WTC11 (cell line): ENCODE results near the gene RAB26. TPM values are rescaled to one million over a fixed set of nuclear protein-coding genes. Genes with fewer than 3 reads are reported as not detected.

ENCODE experiments used
- ATAC-seq: fragments of 200-7000 bp; cut with Tn5 transposase; 2 replicates; pipeline ENCODE4 v1.10.0; 2021; ENCODE audit warnings: mild to moderate bottlenecking, moderate library complexity
- CTCF ChIA-PET: fragments of 300-600 bp; sonication (Branson Sonifier 250); formaldehyde crosslinking; loops from one replicate; lab custom pipeline; 2021; ENCODE audit warnings: antibody characterized with exemption; lab: Charles Lee
- POLR2A ChIA-PET: fragments of 350-600 bp; sonication (Branson Sonifier 250); formaldehyde crosslinking; loops from one replicate; lab custom pipeline; 2021; ENCODE audit warnings: antibody characterized with exemption; lab: Charles Lee
- DNase-seq: peaks from one replicate; pipeline ENCODE4 v3.0.0; 2021; ENCODE audit warnings: low spot score
- H3K27ac Mint-ChIP-seq: 2 replicates; pipeline ENCODE4 v1.8.0; 2021; ENCODE audit warnings: mixed read lengths
- H3K27me3 Mint-ChIP-seq: 2 replicates; pipeline ENCODE4 v1.8.0; 2021; ENCODE audit warnings: low read depth, mild to moderate bottlenecking, moderate library complexity, mixed read lengths
- H3K36me3 Mint-ChIP-seq: 2 replicates; pipeline ENCODE4 v1.8.0; 2021; ENCODE audit warnings: mixed read lengths
- H3K4me1 Mint-ChIP-seq: 2 replicates; pipeline ENCODE4 v1.8.0; 2022; ENCODE audit warnings: mixed read lengths
- H3K4me3 Mint-ChIP-seq: 2 replicates; pipeline ENCODE4 v1.8.0; 2021; ENCODE audit warnings: mild to moderate bottlenecking, moderate library complexity, mixed read lengths
- H3K9me3 Mint-ChIP-seq: 2 replicates; pipeline ENCODE4 v1.8.0; 2021; ENCODE audit warnings: mixed read lengths
- ESRRA ChIP-seq: sonication (generic); formaldehyde crosslinking; IDR thresholded peaks from 2 replicates; pipeline ENCODE4 v1.8.1; 2022; ENCODE audit warnings: mild to moderate bottlenecking, missing genetic modification reagents, borderline replicate concordance
- ETV6 ChIP-seq: sonication (generic); formaldehyde crosslinking; IDR thresholded peaks from 2 replicates; pipeline ENCODE4 v1.8.1; 2022; ENCODE audit warnings: mild to moderate bottlenecking, missing genetic modification reagents
- NFE2L1 ChIP-seq: sonication (generic); formaldehyde crosslinking; IDR thresholded peaks from 2 replicates; pipeline ENCODE4 v1.8.1; 2023; ENCODE audit warnings: missing genetic modification reagents
- NR1H2 ChIP-seq: sonication (generic); formaldehyde crosslinking; IDR thresholded peaks from 2 replicates; pipeline ENCODE4 v1.9.0; 2021; ENCODE audit warnings: mild to moderate bottlenecking, moderate library complexity, missing genetic modification reagents
- PRRX2 ChIP-seq: fragments of 250-450 bp; sonication (Bioruptor Pico); IDR thresholded peaks from 2 replicates; pipeline ENCODE4 v1.8.0; 2021; ENCODE audit warnings: mild to moderate bottlenecking
- RORB ChIP-seq: fragments of 250-450 bp; sonication (Bioruptor Pico); IDR thresholded peaks from 2 replicates; pipeline ENCODE4 v1.9.0; 2021; ENCODE audit warnings: mild to moderate bottlenecking
- SOX15 ChIP-seq: fragments of 250-450 bp; sonication (Bioruptor Pico); IDR thresholded peaks from 2 replicates; pipeline ENCODE4 v1.9.0; 2021; ENCODE audit warnings: mild to moderate bottlenecking
- TCF7 ChIP-seq: sonication (generic); formaldehyde crosslinking; IDR thresholded peaks from 2 replicates; pipeline ENCODE4 v1.8.0; 2022; ENCODE audit warnings: mild to moderate bottlenecking, low read depth, missing genetic modification reagents, moderate library complexity
- ZBTB21 ChIP-seq: sonication (generic); formaldehyde crosslinking; IDR thresholded peaks from 2 replicates; pipeline ENCODE4 v1.8.1; 2023; ENCODE audit warnings: mild to moderate bottlenecking, missing genetic modification reagents, borderline replicate concordance
- ZNF219 ChIP-seq: sonication (generic); formaldehyde crosslinking; IDR thresholded peaks from 2 replicates; pipeline ENCODE4 v1.8.0; 2023; ENCODE audit warnings: missing genetic modification reagents, mild to moderate bottlenecking, borderline replicate concordance
- ZNF396 ChIP-seq: fragments of 250-450 bp; sonication (Bioruptor Pico); IDR thresholded peaks from 2 replicates; pipeline ENCODE4 v1.8.0; 2021; ENCODE audit warnings: mild to moderate bottlenecking, moderate library complexity, borderline replicate concordance
- total RNA-seq: library from RNA; stranded (reverse); gene quantifications from 3 replicates; pipeline ENCODE4 v1.2.3, GENCODE V29; 2021
- TF ChIP-seq, protein P1 (sequence below): sonication (generic); formaldehyde crosslinking; IDR thresholded peaks from 2 replicates; pipeline ENCODE4 v1.8.0; 2023; ENCODE audit warnings: missing genetic modification reagents, mild to moderate bottlenecking, borderline replicate concordance
- TF ChIP-seq, protein P2 (sequence below): sonication (generic); formaldehyde crosslinking; IDR thresholded peaks from 2 replicates; pipeline ENCODE4 v1.8.1; 2022; ENCODE audit warnings: mild to moderate bottlenecking, missing genetic modification reagents, moderate library complexity, borderline replicate concordance
- TF ChIP-seq, protein P3 (sequence below): sonication (generic); formaldehyde crosslinking; IDR thresholded peaks from 2 replicates; pipeline ENCODE4 v1.8.1; 2023; ENCODE audit warnings: mild to moderate bottlenecking, missing genetic modification reagents
- TF ChIP-seq, protein P4 (sequence below): sonication (generic); formaldehyde crosslinking; IDR thresholded peaks from 2 replicates; pipeline ENCODE4 v1.8.1; 2023; ENCODE audit warnings: mild to moderate bottlenecking, moderate library complexity, missing genetic modification reagents
- TF ChIP-seq, protein P5 (sequence below): fragments of 250-450 bp; sonication (Bioruptor Pico); IDR thresholded peaks from 2 replicates; pipeline ENCODE4 v1.9.0; 2021; ENCODE audit warnings: mild to moderate bottlenecking
- TF ChIP-seq, protein P6 (sequence below): sonication (generic); formaldehyde crosslinking; IDR thresholded peaks from 2 replicates; pipeline ENCODE4 v1.8.1; 2022; ENCODE audit warnings: low read depth, mild to moderate bottlenecking, moderate library complexity, missing genetic modification reagents, borderline replicate concordance
- TF ChIP-seq, protein P7 (sequence below): sonication (generic); formaldehyde crosslinking; IDR thresholded peaks from 2 replicates; pipeline ENCODE4 v1.8.1; 2023; ENCODE audit warnings: mild to moderate bottlenecking, missing genetic modification reagents, borderline replicate concordance
- TF ChIP-seq, protein P8 (sequence below): sonication (generic); formaldehyde crosslinking; conservative IDR thresholded peaks from 2 replicates; pipeline ENCODE4 v1.8.1; 2022; ENCODE audit warnings: mild to moderate bottlenecking, missing genetic modification reagents

The RAB26 gene
- total RNA-seq, 1 experiment from 2014 or later, result 7.3 TPM

DNA sequence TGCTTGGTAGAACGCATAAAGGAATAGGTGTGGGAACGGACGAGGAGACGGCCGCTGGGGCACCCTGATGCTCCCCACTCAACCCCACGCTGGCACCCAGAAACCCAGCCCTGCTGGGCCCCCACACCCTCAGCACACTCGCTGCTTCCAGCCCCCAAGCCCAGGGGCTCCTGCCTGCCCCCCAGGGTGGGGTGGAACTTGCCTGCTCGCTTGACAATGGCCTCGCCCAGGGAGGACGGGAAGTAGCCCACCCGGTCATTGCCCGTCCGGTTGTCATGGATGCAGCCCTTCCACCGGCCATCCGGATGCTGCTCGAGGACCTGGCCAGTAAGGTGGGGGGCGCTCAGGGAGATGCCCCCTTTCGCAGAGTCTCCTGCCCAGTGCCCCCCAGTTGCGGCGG, 38.1 kb downstream of the RAB26 start:
- ChIA-PET POLR2A (no interaction called here), CTCF (interaction anchor here (5.7 kb wide), 1 partner anchor 8 kb away, joined by 24 read pairs; no protein-coding TSS in a partner anchor)
- ATAC-seq (no peak), DNase-seq (no peak)
- H3K27me3 Mint-ChIP-seq, result no peaks in the 10 kb centered on the region
- H3K9me3 Mint-ChIP-seq, result no peaks in the 10 kb centered on the region
- no peak overlapping the region for H3K4me3 Mint-ChIP-seq
- H3K4me1 Mint-ChIP-seq, result 0 out of 2 replicates have a peak, but pooled peaks cover 3% of the 10 kb centered on the region
- TF ChIP-seq, protein P1, sequence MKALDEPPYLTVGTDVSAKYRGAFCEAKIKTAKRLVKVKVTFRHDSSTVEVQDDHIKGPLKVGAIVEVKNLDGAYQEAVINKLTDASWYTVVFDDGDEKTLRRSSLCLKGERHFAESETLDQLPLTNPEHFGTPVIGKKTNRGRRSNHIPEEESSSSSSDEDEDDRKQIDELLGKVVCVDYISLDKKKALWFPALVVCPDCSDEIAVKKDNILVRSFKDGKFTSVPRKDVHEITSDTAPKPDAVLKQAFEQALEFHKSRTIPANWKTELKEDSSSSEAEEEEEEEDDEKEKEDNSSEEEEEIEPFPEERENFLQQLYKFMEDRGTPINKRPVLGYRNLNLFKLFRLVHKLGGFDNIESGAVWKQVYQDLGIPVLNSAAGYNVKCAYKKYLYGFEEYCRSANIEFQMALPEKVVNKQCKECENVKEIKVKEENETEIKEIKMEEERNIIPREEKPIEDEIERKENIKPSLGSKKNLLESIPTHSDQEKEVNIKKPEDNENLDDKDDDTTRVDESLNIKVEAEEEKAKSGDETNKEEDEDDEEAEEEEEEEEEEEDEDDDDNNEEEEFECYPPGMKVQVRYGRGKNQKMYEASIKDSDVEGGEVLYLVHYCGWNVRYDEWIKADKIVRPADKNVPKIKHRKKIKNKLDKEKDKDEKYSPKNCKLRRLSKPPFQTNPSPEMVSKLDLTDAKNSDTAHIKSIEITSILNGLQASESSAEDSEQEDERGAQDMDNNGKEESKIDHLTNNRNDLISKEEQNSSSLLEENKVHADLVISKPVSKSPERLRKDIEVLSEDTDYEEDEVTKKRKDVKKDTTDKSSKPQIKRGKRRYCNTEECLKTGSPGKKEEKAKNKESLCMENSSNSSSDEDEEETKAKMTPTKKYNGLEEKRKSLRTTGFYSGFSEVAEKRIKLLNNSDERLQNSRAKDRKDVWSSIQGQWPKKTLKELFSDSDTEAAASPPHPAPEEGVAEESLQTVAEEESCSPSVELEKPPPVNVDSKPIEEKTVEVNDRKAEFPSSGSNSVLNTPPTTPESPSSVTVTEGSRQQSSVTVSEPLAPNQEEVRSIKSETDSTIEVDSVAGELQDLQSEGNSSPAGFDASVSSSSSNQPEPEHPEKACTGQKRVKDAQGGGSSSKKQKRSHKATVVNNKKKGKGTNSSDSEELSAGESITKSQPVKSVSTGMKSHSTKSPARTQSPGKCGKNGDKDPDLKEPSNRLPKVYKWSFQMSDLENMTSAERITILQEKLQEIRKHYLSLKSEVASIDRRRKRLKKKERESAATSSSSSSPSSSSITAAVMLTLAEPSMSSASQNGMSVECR (CRISPR knock-in tag), result no peak
- no peak for TF ChIP-seq NFE2L1 (CRISPR knock-in tag)
- TF ChIP-seq ZNF396, result no peak
- no peak for TF ChIP-seq ETV6 (CRISPR knock-in tag)
- no peak for TF ChIP-seq ESRRA (CRISPR knock-in tag)
- no peak for TF ChIP-seq ZNF219 (CRISPR knock-in tag)
- TF ChIP-seq, protein P2, sequence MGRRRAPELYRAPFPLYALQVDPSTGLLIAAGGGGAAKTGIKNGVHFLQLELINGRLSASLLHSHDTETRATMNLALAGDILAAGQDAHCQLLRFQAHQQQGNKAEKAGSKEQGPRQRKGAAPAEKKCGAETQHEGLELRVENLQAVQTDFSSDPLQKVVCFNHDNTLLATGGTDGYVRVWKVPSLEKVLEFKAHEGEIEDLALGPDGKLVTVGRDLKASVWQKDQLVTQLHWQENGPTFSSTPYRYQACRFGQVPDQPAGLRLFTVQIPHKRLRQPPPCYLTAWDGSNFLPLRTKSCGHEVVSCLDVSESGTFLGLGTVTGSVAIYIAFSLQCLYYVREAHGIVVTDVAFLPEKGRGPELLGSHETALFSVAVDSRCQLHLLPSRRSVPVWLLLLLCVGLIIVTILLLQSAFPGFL (CRISPR knock-in tag), result no peak
- no peak for TF ChIP-seq TCF7 (CRISPR knock-in tag)
- no peak for TF ChIP-seq NR1H2 (CRISPR knock-in tag)
- TF ChIP-seq SOX15 (CRISPR knock-in tag), result no peak
- TF ChIP-seq, protein P3, sequence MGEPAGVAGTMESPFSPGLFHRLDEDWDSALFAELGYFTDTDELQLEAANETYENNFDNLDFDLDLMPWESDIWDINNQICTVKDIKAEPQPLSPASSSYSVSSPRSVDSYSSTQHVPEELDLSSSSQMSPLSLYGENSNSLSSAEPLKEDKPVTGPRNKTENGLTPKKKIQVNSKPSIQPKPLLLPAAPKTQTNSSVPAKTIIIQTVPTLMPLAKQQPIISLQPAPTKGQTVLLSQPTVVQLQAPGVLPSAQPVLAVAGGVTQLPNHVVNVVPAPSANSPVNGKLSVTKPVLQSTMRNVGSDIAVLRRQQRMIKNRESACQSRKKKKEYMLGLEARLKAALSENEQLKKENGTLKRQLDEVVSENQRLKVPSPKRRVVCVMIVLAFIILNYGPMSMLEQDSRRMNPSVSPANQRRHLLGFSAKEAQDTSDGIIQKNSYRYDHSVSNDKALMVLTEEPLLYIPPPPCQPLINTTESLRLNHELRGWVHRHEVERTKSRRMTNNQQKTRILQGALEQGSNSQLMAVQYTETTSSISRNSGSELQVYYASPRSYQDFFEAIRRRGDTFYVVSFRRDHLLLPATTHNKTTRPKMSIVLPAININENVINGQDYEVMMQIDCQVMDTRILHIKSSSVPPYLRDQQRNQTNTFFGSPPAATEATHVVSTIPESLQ (CRISPR knock-in tag), result no peak
- TF ChIP-seq, protein P4, sequence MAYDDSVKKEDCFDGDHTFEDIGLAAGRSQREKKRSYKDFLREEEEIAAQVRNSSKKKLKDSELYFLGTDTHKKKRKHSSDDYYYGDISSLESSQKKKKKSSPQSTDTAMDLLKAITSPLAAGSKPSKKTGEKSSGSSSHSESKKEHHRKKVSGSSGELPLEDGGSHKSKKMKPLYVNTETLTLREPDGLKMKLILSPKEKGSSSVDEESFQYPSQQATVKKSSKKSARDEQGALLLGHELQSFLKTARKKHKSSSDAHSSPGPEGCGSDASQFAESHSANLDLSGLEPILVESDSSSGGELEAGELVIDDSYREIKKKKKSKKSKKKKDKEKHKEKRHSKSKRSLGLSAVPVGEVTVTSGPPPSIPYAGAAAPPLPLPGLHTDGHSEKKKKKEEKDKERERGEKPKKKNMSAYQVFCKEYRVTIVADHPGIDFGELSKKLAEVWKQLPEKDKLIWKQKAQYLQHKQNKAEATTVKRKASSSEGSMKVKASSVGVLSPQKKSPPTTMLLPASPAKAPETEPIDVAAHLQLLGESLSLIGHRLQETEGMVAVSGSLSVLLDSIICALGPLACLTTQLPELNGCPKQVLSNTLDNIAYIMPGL (CRISPR knock-in tag), result no peak
- no peak for TF ChIP-seq PRRX2 (CRISPR knock-in tag)
- TF ChIP-seq, protein P5, sequence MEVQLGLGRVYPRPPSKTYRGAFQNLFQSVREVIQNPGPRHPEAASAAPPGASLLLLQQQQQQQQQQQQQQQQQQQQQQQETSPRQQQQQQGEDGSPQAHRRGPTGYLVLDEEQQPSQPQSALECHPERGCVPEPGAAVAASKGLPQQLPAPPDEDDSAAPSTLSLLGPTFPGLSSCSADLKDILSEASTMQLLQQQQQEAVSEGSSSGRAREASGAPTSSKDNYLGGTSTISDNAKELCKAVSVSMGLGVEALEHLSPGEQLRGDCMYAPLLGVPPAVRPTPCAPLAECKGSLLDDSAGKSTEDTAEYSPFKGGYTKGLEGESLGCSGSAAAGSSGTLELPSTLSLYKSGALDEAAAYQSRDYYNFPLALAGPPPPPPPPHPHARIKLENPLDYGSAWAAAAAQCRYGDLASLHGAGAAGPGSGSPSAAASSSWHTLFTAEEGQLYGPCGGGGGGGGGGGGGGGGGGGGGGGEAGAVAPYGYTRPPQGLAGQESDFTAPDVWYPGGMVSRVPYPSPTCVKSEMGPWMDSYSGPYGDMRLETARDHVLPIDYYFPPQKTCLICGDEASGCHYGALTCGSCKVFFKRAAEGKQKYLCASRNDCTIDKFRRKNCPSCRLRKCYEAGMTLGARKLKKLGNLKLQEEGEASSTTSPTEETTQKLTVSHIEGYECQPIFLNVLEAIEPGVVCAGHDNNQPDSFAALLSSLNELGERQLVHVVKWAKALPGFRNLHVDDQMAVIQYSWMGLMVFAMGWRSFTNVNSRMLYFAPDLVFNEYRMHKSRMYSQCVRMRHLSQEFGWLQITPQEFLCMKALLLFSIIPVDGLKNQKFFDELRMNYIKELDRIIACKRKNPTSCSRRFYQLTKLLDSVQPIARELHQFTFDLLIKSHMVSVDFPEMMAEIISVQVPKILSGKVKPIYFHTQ (CRISPR knock-in tag), result no peak
- TF ChIP-seq ZBTB21, result no peak
- TF ChIP-seq, protein P6, sequence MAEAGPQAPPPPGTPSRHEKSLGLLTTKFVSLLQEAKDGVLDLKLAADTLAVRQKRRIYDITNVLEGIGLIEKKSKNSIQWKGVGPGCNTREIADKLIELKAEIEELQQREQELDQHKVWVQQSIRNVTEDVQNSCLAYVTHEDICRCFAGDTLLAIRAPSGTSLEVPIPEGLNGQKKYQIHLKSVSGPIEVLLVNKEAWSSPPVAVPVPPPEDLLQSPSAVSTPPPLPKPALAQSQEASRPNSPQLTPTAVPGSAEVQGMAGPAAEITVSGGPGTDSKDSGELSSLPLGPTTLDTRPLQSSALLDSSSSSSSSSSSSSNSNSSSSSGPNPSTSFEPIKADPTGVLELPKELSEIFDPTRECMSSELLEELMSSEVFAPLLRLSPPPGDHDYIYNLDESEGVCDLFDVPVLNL, result no peak
- TF ChIP-seq RORB (CRISPR knock-in tag), result no peak
- TF ChIP-seq, protein P7, sequence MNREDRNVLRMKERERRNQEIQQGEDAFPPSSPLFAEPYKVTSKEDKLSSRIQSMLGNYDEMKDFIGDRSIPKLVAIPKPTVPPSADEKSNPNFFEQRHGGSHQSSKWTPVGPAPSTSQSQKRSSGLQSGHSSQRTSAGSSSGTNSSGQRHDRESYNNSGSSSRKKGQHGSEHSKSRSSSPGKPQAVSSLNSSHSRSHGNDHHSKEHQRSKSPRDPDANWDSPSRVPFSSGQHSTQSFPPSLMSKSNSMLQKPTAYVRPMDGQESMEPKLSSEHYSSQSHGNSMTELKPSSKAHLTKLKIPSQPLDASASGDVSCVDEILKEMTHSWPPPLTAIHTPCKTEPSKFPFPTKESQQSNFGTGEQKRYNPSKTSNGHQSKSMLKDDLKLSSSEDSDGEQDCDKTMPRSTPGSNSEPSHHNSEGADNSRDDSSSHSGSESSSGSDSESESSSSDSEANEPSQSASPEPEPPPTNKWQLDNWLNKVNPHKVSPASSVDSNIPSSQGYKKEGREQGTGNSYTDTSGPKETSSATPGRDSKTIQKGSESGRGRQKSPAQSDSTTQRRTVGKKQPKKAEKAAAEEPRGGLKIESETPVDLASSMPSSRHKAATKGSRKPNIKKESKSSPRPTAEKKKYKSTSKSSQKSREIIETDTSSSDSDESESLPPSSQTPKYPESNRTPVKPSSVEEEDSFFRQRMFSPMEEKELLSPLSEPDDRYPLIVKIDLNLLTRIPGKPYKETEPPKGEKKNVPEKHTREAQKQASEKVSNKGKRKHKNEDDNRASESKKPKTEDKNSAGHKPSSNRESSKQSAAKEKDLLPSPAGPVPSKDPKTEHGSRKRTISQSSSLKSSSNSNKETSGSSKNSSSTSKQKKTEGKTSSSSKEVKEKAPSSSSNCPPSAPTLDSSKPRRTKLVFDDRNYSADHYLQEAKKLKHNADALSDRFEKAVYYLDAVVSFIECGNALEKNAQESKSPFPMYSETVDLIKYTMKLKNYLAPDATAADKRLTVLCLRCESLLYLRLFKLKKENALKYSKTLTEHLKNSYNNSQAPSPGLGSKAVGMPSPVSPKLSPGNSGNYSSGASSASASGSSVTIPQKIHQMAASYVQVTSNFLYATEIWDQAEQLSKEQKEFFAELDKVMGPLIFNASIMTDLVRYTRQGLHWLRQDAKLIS (CRISPR knock-in tag), result no peak
- TF ChIP-seq, protein P8, sequence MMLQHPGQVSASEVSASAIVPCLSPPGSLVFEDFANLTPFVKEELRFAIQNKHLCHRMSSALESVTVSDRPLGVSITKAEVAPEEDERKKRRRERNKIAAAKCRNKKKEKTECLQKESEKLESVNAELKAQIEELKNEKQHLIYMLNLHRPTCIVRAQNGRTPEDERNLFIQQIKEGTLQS, result no peak
- no peaks in the 10 kb centered on the region for H3K36me3 Mint-ChIP-seq
- no peak overlapping the region for H3K27ac Mint-ChIP-seq
